A549 treated with Mapracorat at 1 μM for 4 hours (cell line): ENCODE data around the gene PTBP3. TPM values are rescaled to one million over a fixed set of nuclear protein-coding genes. Genes with fewer than 3 reads are reported as not detected.

Source experiments
- total RNA-seq: library from RNA; stranded (reverse); fragments of 200-300 nt; extraction: Qiagen RNA extraction; gene quantifications from 5 replicates; pipeline ENCODE4 v1.2.3, GENCODE V29; 2022

Gene PTBP3, protein sequence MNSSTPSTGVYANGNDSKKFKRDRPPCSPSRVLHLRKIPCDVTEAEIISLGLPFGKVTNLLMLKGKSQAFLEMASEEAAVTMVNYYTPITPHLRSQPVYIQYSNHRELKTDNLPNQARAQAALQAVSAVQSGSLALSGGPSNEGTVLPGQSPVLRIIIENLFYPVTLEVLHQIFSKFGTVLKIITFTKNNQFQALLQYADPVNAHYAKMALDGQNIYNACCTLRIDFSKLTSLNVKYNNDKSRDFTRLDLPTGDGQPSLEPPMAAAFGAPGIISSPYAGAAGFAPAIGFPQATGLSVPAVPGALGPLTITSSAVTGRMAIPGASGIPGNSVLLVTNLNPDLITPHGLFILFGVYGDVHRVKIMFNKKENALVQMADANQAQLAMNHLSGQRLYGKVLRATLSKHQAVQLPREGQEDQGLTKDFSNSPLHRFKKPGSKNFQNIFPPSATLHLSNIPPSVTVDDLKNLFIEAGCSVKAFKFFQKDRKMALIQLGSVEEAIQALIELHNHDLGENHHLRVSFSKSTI
- total RNA-seq, result 24.6 to 34.0 TPM (median 31.4 TPM) in 5 replicates

GRCh38 chr9:112332977-112333638 is at the start of gene PTBP3:
TSS of gene PTBP3 (minus strand) at chr9:112333619. CDS start at chr9:112297865, 35,754 bp downstream.

GRCh38 chr9:112380102-112380824 is 46.8 kb upstream of the PTBP3 start, which contains the start of gene HSDL2:
TSS of gene HSDL2 (plus strand) at chr9:112380108. CDS start at chr9:112380164, 56 bp downstream.

DNA sequence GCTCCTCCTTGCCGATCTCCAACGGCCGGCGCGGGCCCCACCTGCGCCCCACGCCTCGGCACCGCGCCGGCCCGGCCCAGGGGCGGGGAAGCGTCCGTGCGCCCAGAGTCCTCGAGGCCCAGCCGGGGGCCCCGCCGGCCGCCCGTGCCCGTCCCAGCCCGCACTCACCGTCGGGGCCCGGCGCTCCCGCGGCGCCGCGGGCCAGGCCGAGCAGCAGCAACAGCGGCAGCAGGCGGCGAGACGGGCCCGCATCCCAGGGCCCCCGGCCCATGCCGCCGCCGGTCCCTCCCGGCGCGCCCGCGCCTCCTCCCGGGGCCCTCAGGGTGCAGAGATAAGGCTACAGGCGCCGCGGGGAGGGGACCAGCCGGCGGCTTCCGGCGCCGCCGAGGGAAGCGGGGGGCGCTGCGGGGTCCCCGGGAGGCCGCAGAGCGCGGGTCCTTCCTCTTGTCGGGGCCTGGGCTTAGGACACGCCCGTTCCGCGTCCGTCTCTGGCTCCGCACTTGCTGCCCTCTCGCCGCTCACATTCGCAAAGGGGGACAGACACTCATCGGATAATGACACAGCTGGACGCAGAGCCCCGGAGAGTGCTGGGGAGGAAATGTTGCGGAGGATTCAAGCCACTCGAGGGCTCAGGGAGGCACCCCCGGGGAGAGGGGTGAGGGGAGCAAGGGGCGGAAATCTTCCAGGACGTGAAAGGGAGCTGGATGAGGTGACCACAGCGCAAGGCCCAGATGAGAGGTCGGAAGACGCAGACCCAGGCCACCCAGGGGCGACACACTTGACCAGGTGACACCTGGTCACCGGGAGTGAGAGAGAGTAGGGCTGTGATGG is 158.2 kb downstream of the PTBP3 start, which contains the start of gene SUSD1:
Gene SUSD1, minus strand, starts transcription at position 333 of the 831 bp plus-strand sequence. Its CDS starts 62 bp downstream, at position 271.

Other genes starting within 250 kb of the PTBP3 start
- gene SUSD1, start 158.3 kb downstream of the PTBP3 start, total RNA-seq, result 12.9 to 14.8 TPM (median 13.2 TPM) in 5 replicates
- 22.9 to 27.3 TPM (median 25.3 TPM) in 5 replicates for gene HSDL2, start 46.5 kb upstream of the PTBP3 start, total RNA-seq
- 1.2 to 2.9 TPM (median 2.3 TPM) in 5 replicates for gene KIAA1958, start 153.2 kb upstream of the PTBP3 start, total RNA-seq